ENCODE measurements around the gene SFSWAP.

DNA sequence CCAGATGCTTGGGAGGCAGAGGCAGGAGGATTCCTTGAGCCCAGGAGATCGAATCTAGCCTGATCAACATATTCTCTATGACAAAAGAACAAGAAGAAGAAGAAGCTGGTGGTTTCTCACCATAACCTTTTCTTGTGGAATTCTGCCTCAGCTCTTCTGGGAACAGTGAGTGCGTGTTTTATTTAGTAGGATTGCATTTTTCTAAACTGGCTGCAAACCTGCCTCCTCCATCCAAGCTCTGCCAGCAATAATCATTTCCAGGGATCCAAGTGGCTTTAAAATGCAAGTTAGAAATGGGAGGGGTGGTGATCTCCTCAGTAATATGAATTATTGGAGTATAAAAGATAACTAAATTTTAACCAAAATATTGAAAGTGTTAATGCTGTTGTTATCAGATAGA is 71.2 kb downstream of the SFSWAP start:
- TF ChIP-seq, protein P1, sequence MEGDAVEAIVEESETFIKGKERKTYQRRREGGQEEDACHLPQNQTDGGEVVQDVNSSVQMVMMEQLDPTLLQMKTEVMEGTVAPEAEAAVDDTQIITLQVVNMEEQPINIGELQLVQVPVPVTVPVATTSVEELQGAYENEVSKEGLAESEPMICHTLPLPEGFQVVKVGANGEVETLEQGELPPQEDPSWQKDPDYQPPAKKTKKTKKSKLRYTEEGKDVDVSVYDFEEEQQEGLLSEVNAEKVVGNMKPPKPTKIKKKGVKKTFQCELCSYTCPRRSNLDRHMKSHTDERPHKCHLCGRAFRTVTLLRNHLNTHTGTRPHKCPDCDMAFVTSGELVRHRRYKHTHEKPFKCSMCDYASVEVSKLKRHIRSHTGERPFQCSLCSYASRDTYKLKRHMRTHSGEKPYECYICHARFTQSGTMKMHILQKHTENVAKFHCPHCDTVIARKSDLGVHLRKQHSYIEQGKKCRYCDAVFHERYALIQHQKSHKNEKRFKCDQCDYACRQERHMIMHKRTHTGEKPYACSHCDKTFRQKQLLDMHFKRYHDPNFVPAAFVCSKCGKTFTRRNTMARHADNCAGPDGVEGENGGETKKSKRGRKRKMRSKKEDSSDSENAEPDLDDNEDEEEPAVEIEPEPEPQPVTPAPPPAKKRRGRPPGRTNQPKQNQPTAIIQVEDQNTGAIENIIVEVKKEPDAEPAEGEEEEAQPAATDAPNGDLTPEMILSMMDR (IDR thresholded peaks at IDR 0.05) = no peak
- TF ChIP-seq POLR2A (IDR thresholded peaks at IDR 0.05) = no peak

All from testis (tissue), 2 donors.